Heart left ventricle (tissue), 16 donors: ENCODE measurements around the gene ASB14. TPM values are rescaled to one million over a fixed set of nuclear protein-coding genes. Genes with fewer than 3 reads are reported as not detected.

Experiments
- ATAC-seq, 4 donors: fragments of 200-7000 bp; cut with Tn5 transposase; one replicate each; pipeline ENCODE4 v1.9.1; 2020 to 2022; ENCODE audit warnings: moderate library complexity in 4 of 4, mild to moderate bottlenecking in 3 of 4, moderate number of reproducible peaks in 1 of 4
- DNase-seq, 5 donors: peaks; one replicate each; pipeline ENCODE4 v3.0.0-alpha.2; 2020
- H3K27ac ChIP-seq, 12 donors: fragments of 200-600 bp; sonication (generic) in 4 of 12; one replicate each; pipeline versions ENCODE4 v1.5.0 to v1.8.0; 2016 to 2022; ENCODE audit warnings: mild to moderate bottlenecking in 2 of 12
- H3K27me3 ChIP-seq, 9 donors: fragments of 200-600 bp; sonication (generic) in 2 of 9; one replicate each; pipeline versions ENCODE4 v1.5.1 to v1.8.0; 2016 to 2022; ENCODE audit warnings: mild to moderate bottlenecking in 3 of 9
- H3K36me3 ChIP-seq, 9 donors: fragments of 200-600 bp; sonication (generic) in 2 of 9; one replicate each; pipeline versions ENCODE4 v1.5.0 to v1.8.0; 2018 to 2022; ENCODE audit warnings: mild to moderate bottlenecking in 2 of 9
- H3K4me1 ChIP-seq, 12 donors: fragments of 200-600 bp; sonication (generic) in 4 of 12; one replicate each; pipeline versions ENCODE4 v1.5.0 to v1.8.0; 2016 to 2022; ENCODE audit warnings: mild to moderate bottlenecking in 3 of 12
- H3K4me3 ChIP-seq, 12 donors: fragments of 200-600 bp; sonication (generic) in 4 of 12; one replicate each; pipeline versions ENCODE4 v1.5.0 to v1.8.0; 2017 to 2022; ENCODE audit warnings: mild to moderate bottlenecking in 9 of 12, moderate library complexity in 4 of 12
- H3K9me3 ChIP-seq, 12 donors: fragments of 200-600 bp; sonication (generic) in 4 of 12; one replicate each; pipeline versions ENCODE4 v1.5.0 to v1.8.0; 2016 to 2022; ENCODE audit warnings: mild to moderate bottlenecking in 1 of 12
- CTCF ChIP-seq, 12 donors: fragments of 200-600 bp; sonication (generic) in 4 of 12; IDR thresholded peaks; one replicate each; pipeline versions ENCODE4 v1.5.0 to v1.8.0; 2018 to 2022; ENCODE audit warnings: antibody characterized with exemption in 12 of 12, mild to moderate bottlenecking in 5 of 12
- POLR2A ChIP-seq, 2 donors: fragments of 450-650 bp; IDR thresholded peaks; one replicate each; pipeline ENCODE4 v1.6.1; 2017; ENCODE audit warnings: antibody characterized with exemption in 2 of 2, mild to moderate bottlenecking in 2 of 2, moderate library complexity in 2 of 2
- WGBS, 4 donors: extraction: QIAGEN DNeasy Blood & Tissue Kit in 2 of 4; methylation state at CpG; one replicate each; pipeline versions ENCODE4 v1.1.5 to v1.1.7; 2013 to 2018; 5-methylcytosine and 5-hydroxymethylcytosine counted together
- intact Hi-C, 10 donors: fragments of 100-400 bp; cut with DNase I; formaldehyde crosslinking; loops; one replicate each; pipeline versions ENCODE4 v1.11.1 to v1.14.2; 2022
- polyA plus RNA-seq, 2 donors: library from polyadenylated mRNA; stranded (reverse); fragments of 200-250 nt; gene quantifications; one replicate each; pipeline ENCODE4 v1.2.3, GENCODE V29; 2013
- total RNA-seq, 9 donors: library from RNA; depleted of rRNA in 2 of 9; stranded (reverse); fragments of >200 nt in 2 of 9; fragmentation: NEBNext Ultra II Directional in 3 of 9; extraction: Animal tissue kit (Norgen Biotek cat#: 25700) in 3 of 9; gene quantifications; one replicate each; pipeline versions ENCODE4 v1.1.0 to v1.2.4, GENCODE V29; 2016 to 2023
- donor health status: ischemic (EF 13 %, LVEDD 7.1; RV severe dilation, severe dysfunction).
- donor health status: healthy with polysubstance abuse.
- donor health status: DM: no; HTN: yes; CAD: no.
- donor health status: DM: no; HTN: no; CAD: no.
- donor health status: ischemic (EF 25% LVEDD 6.9; RV normal size, moderate dysfunction).
- donor health status: ischemic (EF 25% LVEDD 5.7; RV mildly dilated, moderate dysfunction).
- donor health status: healthy.
- donor health status: DM: yes; HTN: yes; CAD: no.
- donor health status: ischemic (EF 35%, LVEDD 5.7; RV mildly dilated, moderate dysfunction).
- donor health status: nonischemic (EF 11% LVEDD 7.7; RV severe dilation, severe dysfunction).
- donor health status: DM: yes; HTN: yes; CAD: no.
- donor health status: PGD.
- donor health status: ischemic (EF 29% LVEDD 5.4; RV normal size, mild dysfunction).
- donor health status: nonischemic (EF 23%, LVEDD 6.1; RV moderate dilation, normal function).

The ASB14 gene
- total and polyA plus RNA-seq, 11 donors = 0.01 to 29.2 (median 5.1) TPM

- WGBS, 4 donors = 50 to 70% (median 61%) methylated on average over 2 of the region's 2 CpGs
- Histone ChIP-seq H3K4me1 (peaks cover 0 to 16% (median 5%) of the 10 kb centered on the region in 12 donors), H3K36me3 (no peaks in the 10 kb centered on the region), H3K27me3 (no peaks in the 10 kb centered on the region), H3K4me3 (no peak overlapping the region), H3K27ac (no peak overlapping the region), H3K9me3 (no peaks in the 10 kb centered on the region)
- intact Hi-C loops = loop anchor here in 9 of 10 donors (1.0 to 10.0 kb wide), 11 partner anchors 21 to 473 kb away; partner anchors contain the start of gene DENND6A (in 1 of the 9)
- DNase-seq (no peak), ATAC-seq (no peak)
- TF ChIP-seq POLR2A (IDR thresholded peaks at IDR 0.05) (no peak), CTCF (IDR thresholded peaks at IDR 0.05) (peak in 10 of 12 donors; percentile 9 to 53 (median 34))
Observed at GRCh38 chr3:57221883-57222282, 70.6 kb downstream of the ASB14 start.

Other genes with a start within 250 kb of the ASB14 start
- under 1 TPM in 1 of 9 donors, not detected in 8; 0.20 TPM for gene SPATA12, start 232.0 kb downstream of the ASB14 start, total RNA-seq
- under 1 TPM in 1 of 2 donors, not detected in 1; 0.04 TPM for gene SPATA12, start 232.0 kb downstream of the ASB14 start, polyA plus RNA-seq
- gene IL17RD, start 127.3 kb downstream of the ASB14 start, total RNA-seq = 10 to 100 TPM in 1 of 9 donors, 1 to 10 TPM in 8; 3.5 to 11.3 (median 6.2) TPM
- gene IL17RD, start 127.3 kb downstream of the ASB14 start, polyA plus RNA-seq = 1 to 10 TPM; 1.4 to 2.4 TPM
- 1 to 10 TPM in 1 of 9 donors, under 1 TPM in 4, not detected in 4; 0.47 to 1.5 (median 0.71) TPM for gene HESX1, start 92.7 kb downstream of the ASB14 start, total RNA-seq
- gene HESX1, start 92.7 kb downstream of the ASB14 start, polyA plus RNA-seq = under 1 TPM; 0.29 to 0.76 TPM
- 10 to 100 TPM; 38.1 to 60.9 (median 46.8) TPM for gene APPL1, start 65.0 kb downstream of the ASB14 start, total RNA-seq
- 10 to 100 TPM; 13.2 to 24.5 TPM for gene APPL1, start 65.0 kb downstream of the ASB14 start, polyA plus RNA-seq